Measurements from ENCODE around the gene RYR1.
"Not testable (repeated sequence)": the region's sequence is repeated elsewhere in the genome, so short reads cannot be mapped to it uniquely, and the experiment has no call there.

Gene RYR1

GRCh38 chr19:38626401-38626800 lies 192.9 kb downstream of the RYR1 start:
- FAIRE-seq, result no peak
- no peak for DNase-seq (ENCODE audit: extremely low spot score, insufficient read length, low read depth)

DNA sequence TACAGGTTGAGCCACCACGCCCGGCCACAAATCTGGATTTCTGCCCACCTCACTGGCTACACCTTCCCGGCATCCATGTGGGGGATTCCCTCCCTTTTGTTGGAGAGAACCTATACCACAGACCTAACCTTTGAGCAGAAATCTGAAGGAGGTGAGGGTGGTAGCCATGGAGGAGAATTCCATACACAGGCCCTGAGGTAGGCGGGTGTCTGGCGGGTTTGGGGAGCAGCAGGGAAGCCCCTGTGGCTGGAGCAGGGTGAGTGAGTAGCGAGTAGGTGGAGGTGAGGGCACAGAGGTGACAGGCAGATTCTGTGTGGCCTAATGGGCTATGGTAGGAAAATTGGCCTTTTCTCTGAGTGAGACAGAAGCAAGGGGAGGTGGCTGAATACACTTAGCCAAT lies 196.1 kb downstream of the RYR1 start:
- DNase-seq (ENCODE audit: extremely low spot score, insufficient read length, low read depth) (no peak), FAIRE-seq (no peak)

DNA sequence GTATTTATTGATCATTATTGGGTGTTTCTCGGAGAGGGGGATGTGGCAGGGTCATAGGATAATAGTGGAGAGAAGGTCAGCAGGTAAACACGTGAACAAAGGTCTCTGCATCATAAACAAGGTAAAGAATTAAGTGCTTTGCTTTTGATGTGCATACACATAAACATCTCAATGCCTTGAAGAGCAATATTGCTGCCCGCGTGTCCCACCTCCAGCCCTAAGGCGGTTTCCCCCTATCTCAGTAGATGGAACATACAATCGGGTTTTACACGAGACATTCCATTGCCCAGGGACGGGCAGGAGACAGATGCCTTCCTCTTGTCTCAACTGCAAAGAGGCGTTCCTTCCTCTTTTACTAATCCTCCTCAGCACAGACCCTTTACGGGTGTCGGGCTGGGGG lies 197.8 kb downstream of the RYR1 start:
- DNase-seq (ENCODE audit: extremely low spot score, insufficient read length, low read depth); FAIRE-seq: not testable (repeated sequence)

- not testable (repeated sequence) for FAIRE-seq; DNase-seq (ENCODE audit: extremely low spot score, insufficient read length, low read depth)
Observed at GRCh38 chr19:38631811-38632475, 198.5 kb downstream of the RYR1 start.

- FAIRE-seq (no peak), DNase-seq (ENCODE audit: extremely low spot score, insufficient read length, low read depth) (no peak)
Observed at GRCh38 chr19:38632476-38633213, 199.2 kb downstream of the RYR1 start.

DNA sequence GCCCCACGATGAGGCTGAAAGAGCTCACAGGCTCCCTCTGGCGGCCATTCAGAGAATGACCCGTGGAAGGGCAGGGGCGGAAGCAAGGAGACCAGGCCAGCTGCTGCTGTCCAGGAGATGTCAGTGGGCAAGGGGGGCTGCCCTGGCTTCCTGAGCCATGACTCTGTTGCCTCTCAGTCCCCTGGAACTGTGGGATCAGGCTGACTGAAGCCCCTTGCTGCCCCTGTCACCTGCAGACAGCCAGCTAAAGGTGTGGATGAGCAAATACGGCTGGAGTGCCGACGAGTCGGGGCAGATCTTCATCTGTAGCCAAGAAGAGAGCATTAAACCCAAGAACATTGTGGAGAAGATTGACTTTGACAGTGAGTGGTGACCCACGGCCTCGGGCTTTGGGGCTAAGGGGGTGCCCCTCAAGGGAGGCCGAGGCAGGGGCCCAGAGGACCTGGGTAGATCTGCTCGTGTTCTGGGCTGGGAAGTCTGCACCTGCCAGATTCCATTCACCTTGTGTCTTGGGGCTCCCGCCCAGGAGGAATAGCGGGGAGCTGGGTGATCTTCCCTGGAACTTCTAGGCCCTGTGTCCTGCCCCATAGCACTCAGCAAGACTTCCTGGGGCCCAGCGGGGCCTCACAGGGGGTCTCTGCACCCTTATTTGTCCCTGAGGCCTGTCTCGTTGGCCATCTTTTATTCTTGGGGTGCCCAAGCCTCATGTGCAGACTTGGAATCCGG lies 201.4 kb downstream of the RYR1 start:
- DNase-seq (ENCODE audit: extremely low spot score, insufficient read length, low read depth) (peak; percentile 58), FAIRE-seq (peak; percentile 75)

DNA sequence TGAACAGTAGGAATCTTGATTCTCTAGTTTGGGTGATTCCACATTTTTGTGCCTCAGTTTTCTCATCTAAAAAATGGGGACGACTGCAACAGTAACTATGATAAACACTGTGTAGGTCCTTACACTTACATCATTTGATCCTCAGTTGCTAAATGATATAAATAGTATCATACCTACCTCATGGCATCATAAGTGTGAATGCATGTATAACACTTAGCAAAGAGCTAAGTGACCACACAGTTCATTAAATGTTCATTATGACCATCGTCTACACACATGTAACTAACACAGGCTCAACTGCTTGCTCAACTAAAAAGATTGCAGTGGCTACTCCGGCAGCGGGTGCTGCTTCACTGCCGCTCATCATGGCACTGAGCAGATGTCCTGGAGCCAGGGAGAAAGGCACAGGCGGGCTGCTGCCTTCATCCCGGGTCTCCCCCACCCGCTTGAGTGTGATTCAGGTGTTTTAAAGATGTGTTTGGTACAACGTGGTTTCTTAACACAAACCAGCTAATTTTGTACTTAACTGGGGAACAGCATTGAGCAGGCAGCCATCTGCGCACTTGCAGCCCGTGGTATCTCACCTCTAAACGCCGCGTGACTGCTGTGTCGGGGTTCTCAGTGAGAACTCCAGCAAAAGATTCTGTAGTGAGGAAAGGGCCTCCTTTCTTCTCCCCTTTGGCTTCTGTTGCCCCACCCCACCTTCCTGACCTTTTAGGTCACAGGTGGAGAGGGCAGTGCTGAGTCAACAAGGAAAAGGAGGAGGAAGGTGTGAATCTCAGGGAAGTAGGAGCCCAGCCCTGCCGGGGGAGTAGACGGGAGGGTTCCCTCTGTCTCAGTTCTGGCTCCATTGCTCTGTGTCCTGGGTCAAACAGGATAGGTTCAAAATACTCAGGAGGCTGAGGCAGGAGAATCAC lies 202.2 kb downstream of the RYR1 start:
- FAIRE-seq, result no peak
- DNase-seq (ENCODE audit: extremely low spot score, insufficient read length, low read depth), result no peak
